ENCODE data around the gene SLC27A5. TPM values are rescaled to one million over a fixed set of nuclear protein-coding genes. Genes with fewer than 3 reads are reported as not detected.
"Not testable (repeated sequence)": the region's sequence is repeated elsewhere in the genome, so short reads cannot be mapped to it uniquely, and the experiment has no call there.

SLC27A5 gene
- total and polyA plus RNA-seq, 7 donors: 2.3 to 22.9 (median 7.8) TPM

GRCh38 chr19:58491393-58491792, 20.4 kb downstream of the SLC27A5 start:
- Histone ChIP-seq H3K4me1 (no peaks in the 10 kb centered on the region), H3K27me3 (no peaks in the 10 kb centered on the region), H3K27ac (no peak overlapping the region), H3K36me3 (no peaks in the 10 kb centered on the region), H3K9me3 (no peaks in the 10 kb centered on the region), H3K4me3 (no peak overlapping the region)
- no peak for DNase-seq
- intact Hi-C loops (cut with DNase I): no loop called here
- TF ChIP-seq POLR2AphosphoS5 (IDR thresholded peaks at IDR 0.05) (no peak), POLR2A (IDR thresholded peaks at IDR 0.05) (no peak), EP300 (IDR thresholded peaks at IDR 0.05) (no peak), CTCF (IDR thresholded peaks at IDR 0.05) (no peak)
- 88 to 91% methylated on average over 5 of the region's 5 CpGs for WGBS, 2 donors

- H3K9me3 ChIP-seq; H3K4me3 ChIP-seq; H3K27ac ChIP-seq; H3K4me1 ChIP-seq; DNase-seq; intact Hi-C loops (cut with DNase I); H3K27me3 ChIP-seq: not testable (repeated sequence)
- WGBS, 2 donors: 89 to 94% methylated on average over 5 of the region's 5 CpGs
- peaks cover 0 to 24% (median 6%) of the 10 kb centered on the region in 4 donors for H3K36me3 ChIP-seq
These were observed 27.4 kb downstream of the SLC27A5 start for GRCh38 chr19:58484349-58484748.

- TF ChIP-seq POLR2AphosphoS5 (IDR thresholded peaks at IDR 0.05): no peak
- no peak for TF ChIP-seq POLR2A (IDR thresholded peaks at IDR 0.05)
- no peak for TF ChIP-seq CTCF (IDR thresholded peaks at IDR 0.05)
- no peak for TF ChIP-seq EP300 (IDR thresholded peaks at IDR 0.05)
- no peak for DNase-seq
- Histone ChIP-seq H3K9me3 (no peaks in the 10 kb centered on the region), H3K27ac (no peak overlapping the region), H3K36me3 (peaks cover 0 to 26% (median 8%) of the 10 kb centered on the region in 4 donors), H3K4me1 (no peaks in the 10 kb centered on the region), H3K27me3 (no peaks in the 10 kb centered on the region), H3K4me3 (no peak overlapping the region)
- intact Hi-C loops (cut with DNase I): no loop called here
- 81 to 88% methylated on average over 2 of the region's 2 CpGs for WGBS, 2 donors
These were observed 28.0 kb downstream of the SLC27A5 start for GRCh38 chr19:58483776-58484175.

- DNase-seq: no peak
- WGBS, 2 donors: 65 to 90% methylated on average over 7 of the region's 7 CpGs
These were observed 29.4 kb downstream of the SLC27A5 start for GRCh38 chr19:58482372-58482771.

GRCh38 chr19:58480831-58481230, 31.0 kb downstream of the SLC27A5 start:
- no peak for TF ChIP-seq POLR2AphosphoS5 (IDR thresholded peaks at IDR 0.05)
- TF ChIP-seq CTCF (IDR thresholded peaks at IDR 0.05): no peak
- TF ChIP-seq EP300 (IDR thresholded peaks at IDR 0.05): no peak
- TF ChIP-seq POLR2A (IDR thresholded peaks at IDR 0.05): no peak
- Histone ChIP-seq H3K27me3 (no peaks in the 10 kb centered on the region), H3K9me3 (no peaks in the 10 kb centered on the region), H3K36me3 (peaks cover 0 to 32% (median 8%) of the 10 kb centered on the region in 4 donors), H3K27ac (no peak overlapping the region), H3K4me3 (no peak overlapping the region), H3K4me1 (peaks cover 0 to 13% (median 12%) of the 10 kb centered on the region in 4 donors)
- intact Hi-C loops (cut with DNase I): no loop called here
- no peak for DNase-seq
- WGBS, 2 donors: 84 to 86% methylated on average over 2 of the region's 2 CpGs

More at GRCh38 chr19:58482372-58482771, 29.4 kb downstream of the SLC27A5 start:
- TF ChIP-seq EP300 (IDR thresholded peaks at IDR 0.05) (no peak), POLR2A (IDR thresholded peaks at IDR 0.05) (no peak), POLR2AphosphoS5 (IDR thresholded peaks at IDR 0.05) (no peak), CTCF (IDR thresholded peaks at IDR 0.05) (no peak)
- no peaks in the 10 kb centered on the region for H3K27me3 ChIP-seq
- H3K27ac ChIP-seq: no peak overlapping the region
- peaks cover 0 to 3% (median 2%) of the 10 kb centered on the region in 4 donors for H3K4me1 ChIP-seq
- no peak overlapping the region for H3K4me3 ChIP-seq
- intact Hi-C loops (cut with DNase I): no loop called here
- peaks cover 0 to 32% (median 8%) of the 10 kb centered on the region in 4 donors for H3K36me3 ChIP-seq
- H3K9me3 ChIP-seq: no peaks in the 10 kb centered on the region

All from sigmoid colon (tissue), 7 donors.